SK-N-SH (cell line): Measurements from ENCODE around the gene SRBD1. TPM values are rescaled to one million over a fixed set of nuclear protein-coding genes. Genes with fewer than 3 reads are reported as not detected.
A peak's percentile ranks its signal among the peaks of the same experiment; 100 is the strongest.

Experiments
- CTCF ChIA-PET: fragments of 300-600, 350-600 bp; formaldehyde crosslinking; extraction: SDS; loops from one replicate; lab custom pipeline; 2021; lab: Yijun Ruan, JAX
- POLR2A ChIA-PET: fragments of 350-600 bp; sonication (Branson Sonifier 250); formaldehyde crosslinking; extraction: SDS; loops from one replicate; lab custom pipeline; 2020; ENCODE audit warnings: antibody characterized with exemption, inconsistent platforms; lab: Yijun Ruan, JAX
- DNase-seq: peaks from one replicate; pipeline ENCODE4 v3.0.0; 2012
- H2AFZ ChIP-seq: fragments of 200-600 bp; sonication (generic); 2 replicates; pipeline ENCODE4 v1.8.1; 2016; ENCODE audit warnings: antibody characterized with exemption, mild to moderate bottlenecking, low read depth
- H3F3A ChIP-seq: fragments of 200-600 bp; sonication (generic); replicated peaks from 2 replicates; pipeline ENCODE3; 2016; ENCODE audit warnings: antibody characterized with exemption, mild to moderate bottlenecking; ENCODE audit not compliant: insufficient read depth
- H3K27ac ChIP-seq, 2 experiments: fragments of 200-500 bp in 1 of 2; fragments of 200-600 bp in 1 of 2; sonication (Bioruptor generic) in 1 of 2; sonication (generic), shearing (Covaris generic) in 1 of 2; 2 replicates each; pipeline versions ENCODE4 v1.5.1 to v1.6.1; 2014 to 2016; ENCODE audit warnings: low read depth in 2 of 2, inconsistent platforms in 1 of 2, low read length in 1 of 2, mild to moderate bottlenecking in 1 of 2, mixed read lengths in 1 of 2
- H3K27me3 ChIP-seq: fragments of 200-600 bp; sonication (generic), shearing (Covaris generic); 2 replicates; pipeline ENCODE4 v1.6.1; 2016; ENCODE audit warnings: mixed run types; ENCODE audit not compliant: insufficient read depth
- H3K36me3 ChIP-seq, 2 experiments: fragments of 200-500 bp in 1 of 2; fragments of 200-600 bp in 1 of 2; sonication (Bioruptor generic) in 1 of 2; sonication (generic) in 1 of 2; replicated peaks in 1 of 2; 2 replicates each; pipeline versions ENCODE3 to v1.5.1; 2014 to 2016; ENCODE audit warnings: low read length in 1 of 2, mild to moderate bottlenecking in 1 of 2; ENCODE audit not compliant: insufficient read depth in 2 of 2, control insufficient read depth in 1 of 2
- H3K4me1 ChIP-seq, 2 experiments: fragments of 200-500 bp in 1 of 2; fragments of 200-600 bp in 1 of 2; sonication (Bioruptor generic) in 1 of 2; sonication (generic), shearing (Covaris generic) in 1 of 2; 2 replicates each; pipeline versions ENCODE4 v1.5.1 to v1.6.1; 2014 to 2016; ENCODE audit warnings: low read depth in 1 of 2, low read length in 1 of 2, mixed run types in 1 of 2; ENCODE audit not compliant: insufficient read depth in 2 of 2, control insufficient read depth in 1 of 2
- H3K4me2 ChIP-seq: fragments of 200-600 bp; sonication (generic), shearing (Covaris generic); 2 replicates; pipeline ENCODE4 v1.6.1; 2017; ENCODE audit warnings: mixed run types
- H3K4me3 ChIP-seq, 2 experiments: fragments of 200-500 bp in 1 of 2; fragments of 200-600 bp in 1 of 2; sonication (Bioruptor generic) in 1 of 2; sonication (generic), shearing (Covaris generic) in 1 of 2; 2 replicates each; pipeline versions ENCODE4 v1.5.1 to v1.8.1; 2014 to 2016; ENCODE audit warnings: low read depth in 2 of 2, inconsistent platforms in 1 of 2, low read length in 1 of 2, mild to moderate bottlenecking in 1 of 2, mixed read lengths in 1 of 2, moderate library complexity in 1 of 2
- H3K79me2 ChIP-seq: fragments of 200-600 bp; sonication (generic); 2 replicates; pipeline ENCODE4 v1.8.1; 2017; ENCODE audit warnings: mild to moderate bottlenecking; ENCODE audit not compliant: insufficient read depth
- H3K9ac ChIP-seq: fragments of 200-600 bp; sonication (generic); 2 replicates; pipeline ENCODE4 v1.6.1; 2017; ENCODE audit warnings: mixed run types
- H3K9me2 ChIP-seq: fragments of 200-600 bp; sonication (generic); 2 replicates; pipeline ENCODE4 v1.6.1; 2017; ENCODE audit warnings: mixed run types
- H3K9me3 ChIP-seq: fragments of 200-600 bp; sonication (generic); 2 replicates; pipeline ENCODE4 v1.6.1; 2017; ENCODE audit warnings: mixed run types, mild to moderate bottlenecking, moderate library complexity
- H4K20me1 ChIP-seq: fragments of 200-600 bp; sonication (generic); 2 replicates; pipeline ENCODE4 v1.6.1; 2017; ENCODE audit warnings: mild to moderate bottlenecking, mixed run types; ENCODE audit not compliant: insufficient read depth
- CHD2 ChIP-seq: fragments of 150-350 bp; IDR thresholded peaks from 2 replicates; pipeline ENCODE4 v1.6.1; 2018; ENCODE audit warnings: low read length; ENCODE audit not compliant: partially characterized antibody
- CTCF ChIP-seq: fragments of 200-600 bp; sonication (generic); IDR thresholded peaks from 2 replicates; pipeline ENCODE4 v1.6.1; 2017; ENCODE audit warnings: antibody characterized with exemption, mild to moderate bottlenecking, moderate library complexity
- EP300 ChIP-seq, 2 experiments: IDR thresholded peaks; 2 replicates each; pipeline versions ENCODE4 v1.4.0 to v1.6.1; 2012; ENCODE audit warnings: borderline replicate concordance in 1 of 2, low read depth in 1 of 2, low read length in 1 of 2
- EZH2phosphoT487 ChIP-seq: fragments of 200-600 bp; sonication (generic); IDR thresholded peaks from 2 replicates; pipeline ENCODE4 v1.6.1; 2017; ENCODE audit warnings: low read depth, mixed run types, mild to moderate bottlenecking, antibody characterized with exemption, moderate library complexity, borderline replicate concordance
- FOXM1 ChIP-seq: IDR thresholded peaks from 2 replicates; pipeline ENCODE4 v1.4.0; 2012; ENCODE audit warnings: low read depth, mild to moderate bottlenecking
- JUND ChIP-seq: IDR thresholded peaks from 2 replicates; pipeline ENCODE4 v1.4.0; 2012
- MAX ChIP-seq: IDR thresholded peaks from 2 replicates; pipeline ENCODE4 v1.4.0; 2012; ENCODE audit warnings: low read depth
- MEF2A ChIP-seq: IDR thresholded peaks from 2 replicates; pipeline ENCODE4 v1.4.0; 2012; ENCODE audit warnings: low read depth, borderline replicate concordance
- MXI1 ChIP-seq: IDR thresholded peaks from 2 replicates; pipeline ENCODE4 v1.6.1; 2012; ENCODE audit warnings: mild to moderate bottlenecking, low read depth, low read length, improper control_type of control experiment
- RAD21 ChIP-seq: IDR thresholded peaks from 2 replicates; pipeline ENCODE4 v1.6.1; 2012; ENCODE audit warnings: mild to moderate bottlenecking, low read length
- SMC3 ChIP-seq: IDR thresholded peaks from 2 replicates; pipeline ENCODE4 v1.6.1; 2012; ENCODE audit warnings: low read depth, low read length, improper control_type of control experiment
- USF1 ChIP-seq: IDR thresholded peaks from 2 replicates; pipeline ENCODE4 v1.4.0; 2012; ENCODE audit warnings: low read depth, borderline replicate concordance
- USF2 ChIP-seq: fragments of 150-350 bp; IDR thresholded peaks from 2 replicates; pipeline ENCODE4 v1.6.1; 2017; ENCODE audit warnings: antibody characterized with exemption, low read length, low read depth, borderline replicate concordance
- WGBS: methylation state at CpG from one replicate; pipeline ENCODE4 v1.1.6; 2017; ENCODE audit warnings: low lambda C conversion rate; 5-methylcytosine and 5-hydroxymethylcytosine counted together
- polyA plus RNA-seq, 3 experiments: library from polyadenylated mRNA; depleted of rRNA; stranded (reverse); fragments of >200 nt; gene quantifications; 2 replicates each; pipeline ENCODE4 v1.2.3, GENCODE V29; 2012

SRBD1 gene
- polyA plus RNA-seq, 1 of the 3 experiments (the other 2 are of a cell fraction) = 3.2 TPM

GRCh38 chr2:45494978-45495293 lies 116.1 kb downstream of the SRBD1 start:
- H3F3A ChIP-seq = peaks cover 9% of the 10 kb centered on the region
- no peak overlapping the region for H3K4me2 ChIP-seq
- H4K20me1 ChIP-seq = no peaks in the 10 kb centered on the region
- peak overlapping the region in 1 of 2 experiments; percentile 7; a peak in 1 of 4 replicates for H3K4me3 ChIP-seq
- no peak for DNase-seq
- H3K79me2 ChIP-seq = no peaks in the 10 kb centered on the region
- WGBS = 2% methylated on average over 1 of the region's 1 CpG
- H3K36me3 ChIP-seq = peaks cover 0 to 10% of the 10 kb centered on the region in 2 experiments
- peaks cover 0 to 4% of the 10 kb centered on the region in 2 experiments; a peak in 1 of 4 replicates for H3K4me1 ChIP-seq
- H3K9me2 ChIP-seq = no peaks in the 10 kb centered on the region
- H3K9ac ChIP-seq = no peak overlapping the region
- no peak overlapping the region for H3K27ac ChIP-seq
- TF ChIP-seq FOXM1 = 0 out of 2 replicates have a peak, but pooled peaks have one; percentile 11
- TF ChIP-seq MEF2A = no peak
- TF ChIP-seq, all 33 proteins: peak for 1
- POLR2A ChIA-PET = no interaction called here
- Histone ChIP-seq H3K9me3 (no peaks in the 10 kb centered on the region), H2AFZ (no peak overlapping the region), H3K27me3 (no peaks in the 10 kb centered on the region)
- CTCF ChIA-PET = interaction anchor here (0.6 to 7.5 kb wide), 86 partner anchors 10 to 1430 kb away, joined by 3 to 318 read pairs (median 4); partner anchors contain the start of gene SIX2

- TF ChIP-seq RAD21 (peak; percentile 97), USF1 (no peak), USF2 (no peak), MEF2A (no peak), JUND (no peak), EZH2phosphoT487 (no peak), FOXM1 (0 out of 2 replicates have a peak, but pooled peaks have one; percentile 9), MAX (no peak), SMC3 (peak; percentile 97), EP300 (IDR thresholded peaks at IDR 0.05; ENCODE audit: borderline replicate concordance in 1 of 2, low read depth in 1 of 2, low read length in 1 of 2) (no peak), CHD2 (no peak), CTCF (peak; percentile 93), MXI1 (no peak)
- H2AFZ ChIP-seq = no peak overlapping the region
- peaks cover 0 to 10% of the 10 kb centered on the region in 2 experiments for H3K36me3 ChIP-seq
- CTCF ChIA-PET = interaction anchor here (0.6 to 7.5 kb wide), 101 partner anchors 9 to 1430 kb away, joined by 3 to 318 read pairs (median 4); partner anchors contain the start of gene SIX2
- 0 out of 2 replicates have a peak overlapping the region, but pooled peaks have one; percentile 11 for H3K9ac ChIP-seq
- no peaks in the 10 kb centered on the region for H3K9me2 ChIP-seq
- H3K4me1 ChIP-seq = peaks cover 0 to 4% of the 10 kb centered on the region in 2 experiments; a peak in 1 of 4 replicates
- no peaks in the 10 kb centered on the region for H3K27me3 ChIP-seq
- no peak overlapping the region for H3K4me2 ChIP-seq
- peaks cover 9% of the 10 kb centered on the region for H3F3A ChIP-seq
- no peaks in the 10 kb centered on the region for H4K20me1 ChIP-seq
- peak; percentile 56 for DNase-seq
- no peaks in the 10 kb centered on the region for H3K9me3 ChIP-seq
- POLR2A ChIA-PET = no interaction called here
- WGBS = 4% methylated on average over 2 of the region's 2 CpGs
- no peak overlapping the region; a peak in 1 of 4 replicates for H3K27ac ChIP-seq
- H3K79me2 ChIP-seq = no peaks in the 10 kb centered on the region
- H3K4me3 ChIP-seq = peak overlapping the region in 1 of 2 experiments; percentile 7; a peak in 1 of 4 replicates
Observed at GRCh38 chr2:45494275-45494977, 116.6 kb downstream of the SRBD1 start.
